A673 (cell line): ENCODE data around the gene NAA40. TPM values are rescaled to one million over a fixed set of nuclear protein-coding genes. Genes with fewer than 3 reads are reported as not detected.

ENCODE experiments used
- BruUV-seq: library from RNA; stranded (reverse); fragments of 400-500 nt; replicated peaks from 2 replicates; lab custom pipeline; 2021; lab: Mats Ljungman, UMichigan
- CTCF ChIA-PET: fragments of 300-600 bp; sonication (Branson Sonifier 250); formaldehyde crosslinking; loops from one replicate; lab custom pipeline; 2022; ENCODE audit warnings: antibody characterized with exemption; lab: Charles Lee
- POLR2A ChIA-PET: fragments of 300-600 bp; sonication (Branson Sonifier 250); formaldehyde crosslinking; loops from one replicate; lab custom pipeline; 2022; ENCODE audit warnings: antibody characterized with exemption; ENCODE audit not compliant: low non-redundant PET; lab: Charles Lee
- DNase-seq: peaks from one replicate; pipeline ENCODE4 v3.0.0-alpha.2; 2015; ENCODE audit warnings: low spot score
- H3K27ac ChIP-seq: fragments of 200-600 bp; sonication (generic); 2 replicates; pipeline ENCODE4 v1.5.1; 2016; ENCODE audit warnings: mixed run types, low read depth, mild to moderate bottlenecking, mixed read lengths, antibody characterized with exemption, low read length; ENCODE audit not compliant: poor library complexity, severe bottlenecking
- H3K27me3 ChIP-seq: fragments of 200-600 bp; sonication (generic); replicated peaks from 2 replicates; pipeline ENCODE4 v1.6.1; 2017; ENCODE audit warnings: mixed run types, low read depth, mild to moderate bottlenecking, mixed read lengths, antibody characterized with exemption, low read length; ENCODE audit not compliant: insufficient read depth, poor library complexity
- H3K36me3 ChIP-seq: fragments of 200-600 bp; sonication (generic); 2 replicates; pipeline ENCODE4 v1.6.1; 2016; ENCODE audit warnings: mixed run types, mild to moderate bottlenecking, mixed read lengths, antibody characterized with exemption, low read length; ENCODE audit not compliant: insufficient read depth, poor library complexity, severe bottlenecking
- H3K4me1 ChIP-seq: fragments of 200-600 bp; sonication (generic); 2 replicates; pipeline ENCODE4 v1.6.1; 2017; ENCODE audit warnings: mixed run types, mild to moderate bottlenecking, mixed read lengths, antibody characterized with exemption, low read length; ENCODE audit not compliant: insufficient read depth, poor library complexity, severe bottlenecking
- H3K4me3 ChIP-seq: fragments of 200-600 bp; sonication (generic); 2 replicates; pipeline ENCODE4 v1.5.1; 2016; ENCODE audit warnings: low read depth, mixed run types, mild to moderate bottlenecking, mixed read lengths, low read length; ENCODE audit not compliant: poor library complexity, severe bottlenecking
- H3K9me3 ChIP-seq: fragments of 200-600 bp; sonication (generic); 2 replicates; pipeline ENCODE4 v1.6.1; 2016; ENCODE audit warnings: mixed run types, low read depth, mild to moderate bottlenecking, mixed read lengths, antibody characterized with exemption, low read length; ENCODE audit not compliant: poor library complexity, severe bottlenecking
- EZH2 ChIP-seq: fragments of 200-600 bp; sonication (generic); IDR thresholded peaks from 2 replicates; pipeline ENCODE4 v1.6.1; 2017; ENCODE audit warnings: borderline replicate concordance, low read depth, mild to moderate bottlenecking, mixed read lengths, antibody characterized with exemption, low read length; ENCODE audit not compliant: poor library complexity, severe bottlenecking
- intact Hi-C: fragments of 100-400 bp; cut with micrococcal nuclease; formaldehyde crosslinking; loops from one replicate; pipeline ENCODE4 v1.10.0; 2022; ENCODE audit not compliant: unreplicated experiment
- total RNA-seq: library from RNA; stranded (reverse); gene quantifications from 2 replicates; pipeline ENCODE4 v1.2.3, GENCODE V29; 2021
- TF ChIP-seq, protein P1 (sequence below): fragments of 300-800, 200-600 bp; sonication (generic); conservative IDR thresholded peaks from 2 replicates; pipeline ENCODE4 v1.5.1; 2017; ENCODE audit warnings: low read depth, mild to moderate bottlenecking, antibody characterized with exemption, low read length, moderate library complexity, mixed read lengths

Gene NAA40
- total RNA-seq, 1 experiment from 2014 or later: 44.8 TPM

DNA sequence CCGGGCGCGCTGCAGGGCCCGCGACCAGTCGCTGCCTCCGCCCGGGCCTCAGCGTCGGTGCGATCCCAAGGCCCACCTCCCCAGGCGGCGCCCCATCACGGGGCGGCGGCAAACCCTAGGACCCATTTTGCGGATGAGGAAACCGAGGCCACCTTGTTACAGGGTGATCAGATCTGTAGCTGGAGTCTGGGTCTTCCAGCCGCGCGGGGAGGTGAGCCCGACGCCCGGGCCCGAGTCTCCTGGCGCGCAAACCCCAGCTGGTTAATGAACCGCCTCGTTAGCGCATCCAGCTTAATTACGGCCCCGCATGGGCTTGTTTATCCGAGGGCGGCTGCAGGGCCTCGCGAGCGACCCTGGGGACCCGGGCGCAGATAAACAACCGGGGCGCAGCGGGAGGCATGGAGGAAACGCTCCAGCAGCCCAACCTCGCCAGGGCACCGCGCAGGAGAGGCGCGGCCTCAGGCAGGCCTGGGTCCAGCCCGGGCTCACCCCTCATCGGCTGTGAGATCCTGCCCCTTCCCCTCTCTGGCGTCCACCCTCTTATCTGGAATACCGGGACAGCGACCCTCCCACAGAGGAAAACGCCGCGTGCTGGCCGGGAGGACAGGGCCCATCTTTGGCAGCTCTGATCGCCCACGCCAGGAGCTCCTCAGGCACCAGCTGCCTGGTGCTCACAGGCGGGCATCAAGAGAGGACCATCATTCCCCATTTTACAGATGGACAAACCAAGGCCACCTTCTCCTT is 62.1 kb downstream of the NAA40 start:
- CTCF ChIA-PET: interaction anchor here (0.6 to 2.1 kb wide), 15 partner anchors 13 to 355 kb away, joined by 3 to 12 read pairs (median 4); no protein-coding TSS in a partner anchor
- BruUV-seq: no TSS peak
- no peaks in the 10 kb centered on the region for H3K9me3 ChIP-seq
- DNase-seq: no peak
- H3K4me3 ChIP-seq: peak overlapping the region; percentile 41
- peaks cover 23% of the 10 kb centered on the region for H3K36me3 ChIP-seq
- H3K27ac ChIP-seq: no peak overlapping the region
- H3K27me3 ChIP-seq: no peaks in the 10 kb centered on the region
- POLR2A ChIA-PET: interaction anchor here (0.6 kb wide), 1 partner anchor 43 kb away, joined by 7 read pairs; no protein-coding TSS in a partner anchor
- no peak for TF ChIP-seq EZH2
- TF ChIP-seq, protein P1, sequence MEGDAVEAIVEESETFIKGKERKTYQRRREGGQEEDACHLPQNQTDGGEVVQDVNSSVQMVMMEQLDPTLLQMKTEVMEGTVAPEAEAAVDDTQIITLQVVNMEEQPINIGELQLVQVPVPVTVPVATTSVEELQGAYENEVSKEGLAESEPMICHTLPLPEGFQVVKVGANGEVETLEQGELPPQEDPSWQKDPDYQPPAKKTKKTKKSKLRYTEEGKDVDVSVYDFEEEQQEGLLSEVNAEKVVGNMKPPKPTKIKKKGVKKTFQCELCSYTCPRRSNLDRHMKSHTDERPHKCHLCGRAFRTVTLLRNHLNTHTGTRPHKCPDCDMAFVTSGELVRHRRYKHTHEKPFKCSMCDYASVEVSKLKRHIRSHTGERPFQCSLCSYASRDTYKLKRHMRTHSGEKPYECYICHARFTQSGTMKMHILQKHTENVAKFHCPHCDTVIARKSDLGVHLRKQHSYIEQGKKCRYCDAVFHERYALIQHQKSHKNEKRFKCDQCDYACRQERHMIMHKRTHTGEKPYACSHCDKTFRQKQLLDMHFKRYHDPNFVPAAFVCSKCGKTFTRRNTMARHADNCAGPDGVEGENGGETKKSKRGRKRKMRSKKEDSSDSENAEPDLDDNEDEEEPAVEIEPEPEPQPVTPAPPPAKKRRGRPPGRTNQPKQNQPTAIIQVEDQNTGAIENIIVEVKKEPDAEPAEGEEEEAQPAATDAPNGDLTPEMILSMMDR: no peak
- H3K4me1 ChIP-seq: peaks cover 53% of the 10 kb centered on the region
- intact Hi-C loops: loop anchor here (1.0 kb wide), 1 partner anchor 147 kb away; no protein-coding TSS in a partner anchor

DNA sequence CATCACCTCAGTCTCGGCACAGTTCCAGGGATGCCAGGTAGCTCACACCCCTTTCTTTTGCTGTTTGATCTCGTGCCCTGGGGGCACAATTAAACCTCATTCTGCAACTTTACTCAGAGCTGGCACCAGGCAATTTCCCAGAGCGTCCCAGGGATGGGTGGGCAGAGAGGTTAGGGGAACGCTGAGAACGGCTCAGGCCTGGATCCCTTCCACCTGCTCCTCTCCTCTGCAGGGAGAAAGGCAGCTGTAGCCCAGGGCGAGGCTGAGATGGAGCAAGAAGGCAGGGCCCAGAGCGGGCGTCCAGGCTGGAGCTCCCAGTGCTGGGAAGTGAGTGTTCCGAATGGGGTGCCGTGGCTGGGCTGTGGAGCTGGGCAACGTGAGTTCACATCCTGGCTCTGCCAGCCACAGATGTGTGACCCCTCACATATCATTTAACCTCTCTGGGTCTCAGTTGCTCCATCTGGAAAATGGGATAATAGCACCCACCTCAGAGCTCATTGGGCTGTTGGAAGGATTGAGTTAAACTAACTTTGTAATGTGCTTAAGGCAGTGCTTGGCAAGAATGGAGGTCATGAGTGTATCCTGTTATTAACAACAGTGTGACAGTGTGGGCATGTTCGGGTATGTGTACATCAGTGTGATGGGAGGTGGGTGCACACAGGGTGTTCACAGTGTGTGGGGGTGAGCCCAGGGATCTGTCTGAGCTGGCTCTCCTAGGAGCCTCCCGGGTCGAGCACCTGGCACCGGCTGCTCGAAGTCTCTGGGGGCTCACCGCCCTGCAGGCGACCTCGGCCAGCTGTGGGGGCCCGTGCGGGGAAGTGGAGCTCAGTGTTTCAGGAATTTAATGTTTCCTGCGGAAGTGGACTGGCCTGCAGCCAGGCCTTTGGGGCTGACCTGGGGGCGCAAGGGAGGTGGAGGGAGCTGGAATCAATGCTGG is 63.0 kb downstream of the NAA40 start:
- H3K36me3 ChIP-seq: peaks cover 15% of the 10 kb centered on the region
- TF ChIP-seq, protein P1: no peak
- no peak for TF ChIP-seq EZH2
- DNase-seq: peak; percentile 72
- ChIA-PET CTCF (interaction anchor here (0.7 to 1.4 kb wide), 5 partner anchors 12 to 151 kb away, joined by 3 to 6 read pairs (median 3); no protein-coding TSS in a partner anchor), POLR2A (interaction anchor here (0.6 kb wide), 1 partner anchor 42 kb away, joined by 7 read pairs; no protein-coding TSS in a partner anchor)
- BruUV-seq: no TSS peak
- intact Hi-C loops: no loop called here
- H3K9me3 ChIP-seq: no peaks in the 10 kb centered on the region
- H3K4me1 ChIP-seq: peaks cover 61% of the 10 kb centered on the region
- no peak overlapping the region for H3K4me3 ChIP-seq
- H3K27ac ChIP-seq: no peak overlapping the region
- H3K27me3 ChIP-seq: no peaks in the 10 kb centered on the region

DNA sequence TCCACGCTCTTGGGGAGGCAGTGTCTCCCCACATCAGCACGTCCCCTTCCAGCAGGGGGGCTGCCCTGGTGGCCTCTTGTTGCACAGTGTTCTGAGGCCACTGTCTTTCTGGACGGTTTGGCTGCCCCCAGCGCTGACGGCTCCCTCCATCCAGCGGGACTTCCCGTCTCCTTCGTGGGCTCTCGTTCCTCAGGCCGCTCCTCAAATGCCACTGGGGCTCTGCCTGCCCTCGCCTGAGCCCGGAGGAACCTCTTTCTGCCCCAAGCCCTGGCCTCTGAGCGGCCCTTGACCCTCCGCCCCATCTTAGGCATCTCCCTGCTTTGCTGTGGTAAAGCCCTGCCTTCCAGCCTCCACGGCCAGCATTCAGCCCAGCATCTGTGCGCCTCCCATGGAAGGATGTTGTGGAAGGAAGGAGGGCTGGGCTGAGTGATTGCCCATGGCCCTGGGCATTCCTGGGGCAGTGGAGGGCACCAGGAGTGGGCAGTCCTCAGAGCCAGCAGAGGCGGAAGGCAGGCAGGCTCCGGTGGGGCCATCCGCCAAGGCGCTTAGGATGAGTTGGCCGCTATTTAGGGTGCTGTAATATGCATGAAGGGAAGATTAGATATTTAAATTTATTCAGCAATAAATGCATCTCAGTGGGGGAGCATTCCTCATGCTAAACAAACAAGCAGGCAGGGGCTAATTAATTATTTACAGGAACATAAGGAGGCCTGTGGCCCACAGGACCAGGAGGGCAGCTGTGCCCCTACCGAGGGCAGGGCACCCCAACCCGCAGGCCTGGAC is 65.2 kb downstream of the NAA40 start:
- POLR2A ChIA-PET: no interaction called here
- peak; percentile 82 for DNase-seq
- peaks cover 62% of the 10 kb centered on the region for H3K4me1 ChIP-seq
- H3K4me3 ChIP-seq: no peak overlapping the region
- H3K27ac ChIP-seq: no peak overlapping the region
- no peaks in the 10 kb centered on the region for H3K27me3 ChIP-seq
- CTCF ChIA-PET: no interaction called here
- H3K36me3 ChIP-seq: no peaks in the 10 kb centered on the region
- H3K9me3 ChIP-seq: no peaks in the 10 kb centered on the region
- no TSS peak for BruUV-seq
- intact Hi-C loops: no loop called here
- TF ChIP-seq EZH2: no peak
- TF ChIP-seq, protein P1: no peak
